HG03135 (cell line): ENCODE results near the gene VPS26A.

Experiments used
- ATAC-seq: cut with Tn5 transposase; IDR thresholded peaks from one replicate; pipeline ENCODE4 v1.9.1; 2021; ENCODE audit warnings: mild to moderate bottlenecking, moderate library complexity; ENCODE audit not compliant: unreplicated experiment

Gene VPS26A

GRCh38 chr10:69123747-69124562 lies at the start of gene VPS26A:
VPS26A (plus strand) TSS chr10:69124178; CDS start chr10:69124278, 100 bp downstream.
- peak; percentile 85 for ATAC-seq

GRCh38 chr10:69074532-69074931 lies 49.4 kb upstream of the VPS26A start:
- ATAC-seq: no peak

GRCh38 chr10:69075431-69075830 lies 48.5 kb upstream of the VPS26A start:
- no peak for ATAC-seq

- ATAC-seq: no peak
These were observed 45.7 kb upstream of the VPS26A start for GRCh38 chr10:69078311-69078710.

GRCh38 chr10:69080226-69080625 lies 43.8 kb upstream of the VPS26A start:
- ATAC-seq: no peak

- ATAC-seq: no peak
These were observed 37.9 kb upstream of the VPS26A start for GRCh38 chr10:69086001-69086509.

GRCh38 chr10:69087590-69088470 lies 36.1 kb upstream of the VPS26A start, which contains the start of gene SRGN:
SRGN (plus strand) TSS chr10:69088103; CDS start chr10:69088158, 55 bp downstream.
- peak; percentile 50 for ATAC-seq

- no peak for ATAC-seq
These were observed 35.6 kb upstream of the VPS26A start for GRCh38 chr10:69088471-69088769.

- ATAC-seq: no peak
These were observed 35.0 kb upstream of the VPS26A start for GRCh38 chr10:69088801-69089501.

- ATAC-seq: peak; percentile 44
These were observed 34.1 kb upstream of the VPS26A start for GRCh38 chr10:69089638-69090599.

- no peak for ATAC-seq
These were observed 33.3 kb upstream of the VPS26A start for GRCh38 chr10:69090685-69091084.

- ATAC-seq: no peak
These were observed 32.8 kb upstream of the VPS26A start for GRCh38 chr10:69091143-69091651.

GRCh38 chr10:69092959-69093850 lies 30.8 kb upstream of the VPS26A start:
- ATAC-seq: no peak

GRCh38 chr10:69093933-69094332 lies 30.0 kb upstream of the VPS26A start:
- ATAC-seq: no peak

- no peak for ATAC-seq
These were observed 27.9 kb upstream of the VPS26A start for GRCh38 chr10:69096045-69096444.

GRCh38 chr10:69097729-69098128 lies 26.2 kb upstream of the VPS26A start:
- ATAC-seq: no peak

- ATAC-seq: no peak
These were observed 23.7 kb upstream of the VPS26A start for GRCh38 chr10:69100136-69100872.
